GM12801 (cell line): ENCODE results near the gene PITRM1.

Source experiments
- CTCF ChIP-seq: IDR thresholded peaks from one replicate; pipeline ENCODE4 v1.5.1; 2011; ENCODE audit warnings: control low read depth; ENCODE audit not compliant: insufficient read length; ENCODE audit errors: extremely low read depth

Gene PITRM1

GRCh38 chr10:3110782-3111620, 61.6 kb downstream of the PITRM1 start:
- no peak for TF ChIP-seq CTCF

GRCh38 chr10:3109633-3110032, 62.9 kb downstream of the PITRM1 start:
- no peak for TF ChIP-seq CTCF

GRCh38 chr10:3109196-3109595, 63.4 kb downstream of the PITRM1 start:
- TF ChIP-seq CTCF: no peak

GRCh38 chr10:3108575-3109105, 63.9 kb downstream of the PITRM1 start:
- TF ChIP-seq CTCF: no peak

- TF ChIP-seq CTCF: no peak
These were observed 64.5 kb downstream of the PITRM1 start for GRCh38 chr10:3108033-3108432.

GRCh38 chr10:3107426-3107961, 65.1 kb downstream of the PITRM1 start:
- no peak for TF ChIP-seq CTCF

GRCh38 chr10:3106928-3107425, 65.6 kb downstream of the PITRM1 start:
- TF ChIP-seq CTCF: no peak
